Right cardiac atrium (tissue), 5 donors: ENCODE results near the gene LIMCH1. TPM values are rescaled to one million over a fixed set of nuclear protein-coding genes. Genes with fewer than 3 reads are reported as not detected.
"Not testable (repeated sequence)": the region's sequence is repeated elsewhere in the genome, so short reads cannot be mapped to it uniquely, and the experiment has no call there.

Source experiments
- ATAC-seq, 2 donors: fragments of 200-7000 bp; cut with Tn5 transposase; one replicate each; pipeline versions ENCODE4 v1.8.0 to v1.9.1; 2020; ENCODE audit warnings: moderate library complexity in 2 of 2, mild to moderate bottlenecking in 1 of 2
- DNase-seq, 3 donors: peaks; one replicate each; pipeline ENCODE4 v3.0.0-alpha.2; 2020
- H3K27ac ChIP-seq: one replicate; pipeline ENCODE4 v1.5.1; 2013; ENCODE audit warnings: mild to moderate bottlenecking, low read length, control low read depth, moderate library complexity
- H3K27me3 ChIP-seq: one replicate; pipeline ENCODE4 v1.6.1; 2013; ENCODE audit not compliant: control insufficient read depth, insufficient read depth
- H3K4me1 ChIP-seq: one replicate; pipeline ENCODE4 v1.6.1; 2013; ENCODE audit warnings: low read length; ENCODE audit not compliant: control insufficient read depth, insufficient read depth
- H3K4me3 ChIP-seq: one replicate; pipeline ENCODE4 v1.5.1; 2013; ENCODE audit warnings: low read length, control low read depth
- H3K9me3 ChIP-seq: one replicate; pipeline ENCODE4 v1.6.1; 2013; ENCODE audit warnings: low read length; ENCODE audit not compliant: control insufficient read depth
- WGBS: extraction: QIAGEN DNeasy Blood & Tissue Kit; methylation state at CpG from one replicate; pipeline ENCODE4 v1.1.7; 2013; 5-methylcytosine and 5-hydroxymethylcytosine counted together
- intact Hi-C, 4 donors: fragments of 100-400 bp; cut with DNase I; formaldehyde crosslinking; loops; one replicate each; pipeline versions ENCODE4 v1.11.0 to v1.14.0; 2022 to 2023
- polyA plus RNA-seq: library from polyadenylated mRNA; stranded (reverse); fragments of 200-250 nt; gene quantifications from one replicate; pipeline ENCODE4 v1.2.3, GENCODE V29; 2013
- total RNA-seq, 4 donors: library from RNA; stranded (reverse); fragmentation: NEBNext Ultra II Directional; extraction: Animal tissue kit (Norgen Biotek cat#: 25700); gene quantifications; one replicate each; pipeline ENCODE4 v1.2.1, GENCODE V29; 2021
- donor health status: healthy with polysubstance abuse.
- donor health status: DM: no; HTN: yes; CAD: no.
- donor health status: DM: no; HTN: no; CAD: no.
- donor health status: DM: no; HTN: yes; CAD: no; lungs with severe emphysema.
- donor health status: DM: yes; HTN: yes; CAD: no.

The LIMCH1 gene
- total and polyA plus RNA-seq, 5 donors: 43.3 to 248 (median 184) TPM

GRCh38 chr4:41727861-41728572 is 190.1 kb downstream of the LIMCH1 start:
- H3K27me3 ChIP-seq: no peaks in the 10 kb centered on the region
- no peak overlapping the region for H3K4me3 ChIP-seq
- intact Hi-C loops: no loop called here
- DNase-seq (no peak), ATAC-seq (no peak)
- 57% methylated on average over 4 of the region's 4 CpGs for WGBS
- H3K27ac ChIP-seq: no peak overlapping the region
- no peaks in the 10 kb centered on the region for H3K9me3 ChIP-seq
- no peaks in the 10 kb centered on the region for H3K4me1 ChIP-seq

GRCh38 chr4:41728573-41728913 is 190.6 kb downstream of the LIMCH1 start:
- WGBS: 72% methylated on average over 3 of the region's 3 CpGs
- H3K27me3 ChIP-seq: no peaks in the 10 kb centered on the region
- no peak for DNase-seq

GRCh38 chr4:41731569-41732126 is 193.7 kb downstream of the LIMCH1 start:
- no peaks in the 10 kb centered on the region for H3K4me1 ChIP-seq
- no peaks in the 10 kb centered on the region for H3K27me3 ChIP-seq
- H3K4me3 ChIP-seq: no peak overlapping the region
- no peak for DNase-seq
- H3K9me3 ChIP-seq: no peaks in the 10 kb centered on the region
- 42% methylated on average over 12 of the region's 12 CpGs for WGBS
- no peak for ATAC-seq
- intact Hi-C loops: no loop called here
- no peak overlapping the region for H3K27ac ChIP-seq

More at GRCh38 chr4:41728573-41728913, 190.6 kb downstream of the LIMCH1 start:
- no peaks in the 10 kb centered on the region for H3K9me3 ChIP-seq
- intact Hi-C loops: no loop called here
- no peak overlapping the region for H3K4me3 ChIP-seq
- no peaks in the 10 kb centered on the region for H3K4me1 ChIP-seq
- ATAC-seq: no peak
- H3K27ac ChIP-seq: no peak overlapping the region

- H3K4me3 ChIP-seq: no peak overlapping the region
- no peak overlapping the region for H3K27ac ChIP-seq
- DNase-seq (no peak), ATAC-seq (no peak)
- intact Hi-C loops: no loop called here
- H3K9me3 ChIP-seq: no peaks in the 10 kb centered on the region
- 71% methylated on average over 3 of the region's 3 CpGs for WGBS
- no peaks in the 10 kb centered on the region for H3K27me3 ChIP-seq
- no peaks in the 10 kb centered on the region for H3K4me1 ChIP-seq
Observed at GRCh38 chr4:41734371-41734770, 196.4 kb downstream of the LIMCH1 start.

GRCh38 chr4:41737491-41737890 is 199.5 kb downstream of the LIMCH1 start:
- H3K4me3 ChIP-seq, H3K27me3 ChIP-seq, intact Hi-C loops, H3K4me1 ChIP-seq, ATAC-seq, DNase-seq, H3K9me3 ChIP-seq, H3K27ac ChIP-seq: not testable (repeated sequence)
- 75% methylated on average over 8 of the region's 8 CpGs for WGBS

- Histone ChIP-seq H3K27ac (no peak overlapping the region), H3K27me3 (peaks cover 2% of the 10 kb centered on the region), H3K9me3 (no peaks in the 10 kb centered on the region), H3K4me1 (no peaks in the 10 kb centered on the region), H3K4me3 (no peak overlapping the region)
- DNase-seq (no peak), ATAC-seq (no peak)
- 56% methylated on average over 2 of the region's 2 CpGs for WGBS
- intact Hi-C loops: no loop called here
Observed at GRCh38 chr4:41741354-41741753, 203.4 kb downstream of the LIMCH1 start.

- Histone ChIP-seq H3K27ac (no peak overlapping the region), H3K4me1 (peaks cover 3% of the 10 kb centered on the region), H3K9me3 (no peaks in the 10 kb centered on the region), H3K4me3 (no peak overlapping the region), H3K27me3 (peaks cover 2% of the 10 kb centered on the region)
- no peak for ATAC-seq
- intact Hi-C loops: no loop called here
- WGBS: 7% methylated on average over 33 of the region's 33 CpGs
- DNase-seq: no peak
Observed at GRCh38 chr4:41744572-41745291, 206.8 kb downstream of the LIMCH1 start.

GRCh38 chr4:41745292-41746024 is 207.5 kb downstream of the LIMCH1 start:
- H3K27me3 ChIP-seq: peaks cover 2% of the 10 kb centered on the region

GRCh38 chr4:41746025-41746439 is 208.1 kb downstream of the LIMCH1 start:
- H3K27me3 ChIP-seq: peaks cover 2% of the 10 kb centered on the region
- H3K4me1 ChIP-seq: peaks cover 3% of the 10 kb centered on the region
- intact Hi-C loops: no loop called here
- H3K27ac ChIP-seq: no peak overlapping the region
- H3K4me3 ChIP-seq: peak overlapping the region; percentile 29
- H3K9me3 ChIP-seq: no peaks in the 10 kb centered on the region
- ATAC-seq: no peak
- peak in 1 of 3 donors; percentile 32 for DNase-seq
- 4% methylated on average over 36 of the region's 36 CpGs for WGBS

More at GRCh38 chr4:41745292-41746024, 207.5 kb downstream of the LIMCH1 start:
- intact Hi-C loops: no loop called here
- DNase-seq (no peak), ATAC-seq (no peak)
- WGBS: 6% methylated on average over 54 of the region's 54 CpGs
- H3K4me1 ChIP-seq: peaks cover 3% of the 10 kb centered on the region
- no peak overlapping the region for H3K27ac ChIP-seq
- H3K9me3 ChIP-seq: no peaks in the 10 kb centered on the region
- peak overlapping the region; percentile 29 for H3K4me3 ChIP-seq

- no peak for DNase-seq
- intact Hi-C loops: no loop called here
- 9% methylated on average over 37 of the region's 37 CpGs for WGBS
- Histone ChIP-seq H3K4me3 (peak overlapping the region; percentile 29), H3K4me1 (peaks cover 3% of the 10 kb centered on the region), H3K27me3 (peaks cover 2% of the 10 kb centered on the region), H3K27ac (no peak overlapping the region), H3K9me3 (no peaks in the 10 kb centered on the region)
- no peak for ATAC-seq
Observed at GRCh38 chr4:41746440-41747229, 208.7 kb downstream of the LIMCH1 start.
